Type B pancreatic cell (in vitro differentiated cells): ENCODE results near the gene ITGB1BP1. TPM values are rescaled to one million over a fixed set of nuclear protein-coding genes. Genes with fewer than 3 reads are reported as not detected.
A peak's percentile ranks its signal among the peaks of the same experiment; 100 is the strongest.

ENCODE experiments used
- DNase-seq: peaks from one replicate; pipeline ENCODE4 v3.0.0; 2021; ENCODE audit warnings: mixed read lengths; ENCODE audit not compliant: unreplicated experiment; ENCODE audit errors: extremely low spot score
- H3K27ac Mint-ChIP-seq: 2 replicates; pipeline ENCODE4 v1.8.0; 2021; ENCODE audit warnings: mild to moderate bottlenecking, mixed read lengths
- H3K27me3 Mint-ChIP-seq: 2 replicates; pipeline ENCODE4 v1.8.0; 2021; ENCODE audit warnings: mixed read lengths
- H3K36me3 Mint-ChIP-seq: 2 replicates; pipeline ENCODE4 v1.8.0; 2021; ENCODE audit warnings: mixed read lengths
- H3K4me1 Mint-ChIP-seq: one replicate; pipeline ENCODE4 v1.8.0; 2021; ENCODE audit warnings: mixed read lengths; ENCODE audit not compliant: unreplicated experiment
- H3K4me3 Mint-ChIP-seq: 2 replicates; pipeline ENCODE4 v1.8.0; 2021; ENCODE audit warnings: mild to moderate bottlenecking, mixed read lengths
- H3K9me3 Mint-ChIP-seq: 2 replicates; pipeline ENCODE4 v1.8.0; 2021; ENCODE audit warnings: mixed read lengths
- total RNA-seq: library from RNA; stranded (reverse); gene quantifications from 2 replicates; pipeline ENCODE4 v1.2.1, GENCODE V29; 2021; ENCODE audit warnings: low replicate concordance
- TF ChIP-seq, protein P1 (sequence below): fragments of 200-600 bp; sonication (generic); conservative IDR thresholded peaks from 2 replicates; pipeline ENCODE4 v1.5.0; 2021; ENCODE audit warnings: antibody characterized with exemption, mild to moderate bottlenecking

The ITGB1BP1 gene
- total RNA-seq, 1 donor from 2014 or later = 57.2 TPM

DNA sequence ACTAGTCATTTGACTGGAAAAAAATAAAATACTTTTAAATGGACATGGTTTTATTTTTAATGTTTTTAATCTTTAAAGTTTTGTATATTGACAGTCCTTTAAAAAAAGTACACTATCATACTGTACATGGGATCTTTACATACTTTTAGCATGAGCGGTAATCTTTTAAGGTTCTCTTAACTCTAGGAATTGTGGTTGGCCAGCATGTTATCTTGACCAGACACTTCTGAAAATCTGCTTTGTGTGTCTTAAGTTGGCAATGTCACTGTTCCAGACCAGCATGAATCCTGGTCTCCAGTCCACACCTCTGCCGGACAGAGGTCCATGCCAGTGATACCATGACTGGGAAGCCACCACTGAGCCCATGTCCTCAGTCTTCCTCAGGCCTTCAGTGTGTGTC lies 17.7 kb downstream of the ITGB1BP1 start:
- Mint-ChIP-seq H3K4me3 (no peak overlapping the region), H3K27me3 (no peaks in the 10 kb centered on the region), H3K36me3 (peaks cover 18% of the 10 kb centered on the region), H3K9me3 (no peaks in the 10 kb centered on the region), H3K4me1 (peaks cover 16% of the 10 kb centered on the region), H3K27ac (no peak overlapping the region)
- TF ChIP-seq, protein P1, sequence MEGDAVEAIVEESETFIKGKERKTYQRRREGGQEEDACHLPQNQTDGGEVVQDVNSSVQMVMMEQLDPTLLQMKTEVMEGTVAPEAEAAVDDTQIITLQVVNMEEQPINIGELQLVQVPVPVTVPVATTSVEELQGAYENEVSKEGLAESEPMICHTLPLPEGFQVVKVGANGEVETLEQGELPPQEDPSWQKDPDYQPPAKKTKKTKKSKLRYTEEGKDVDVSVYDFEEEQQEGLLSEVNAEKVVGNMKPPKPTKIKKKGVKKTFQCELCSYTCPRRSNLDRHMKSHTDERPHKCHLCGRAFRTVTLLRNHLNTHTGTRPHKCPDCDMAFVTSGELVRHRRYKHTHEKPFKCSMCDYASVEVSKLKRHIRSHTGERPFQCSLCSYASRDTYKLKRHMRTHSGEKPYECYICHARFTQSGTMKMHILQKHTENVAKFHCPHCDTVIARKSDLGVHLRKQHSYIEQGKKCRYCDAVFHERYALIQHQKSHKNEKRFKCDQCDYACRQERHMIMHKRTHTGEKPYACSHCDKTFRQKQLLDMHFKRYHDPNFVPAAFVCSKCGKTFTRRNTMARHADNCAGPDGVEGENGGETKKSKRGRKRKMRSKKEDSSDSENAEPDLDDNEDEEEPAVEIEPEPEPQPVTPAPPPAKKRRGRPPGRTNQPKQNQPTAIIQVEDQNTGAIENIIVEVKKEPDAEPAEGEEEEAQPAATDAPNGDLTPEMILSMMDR = no peak
- DNase-seq = no peak

DNA sequence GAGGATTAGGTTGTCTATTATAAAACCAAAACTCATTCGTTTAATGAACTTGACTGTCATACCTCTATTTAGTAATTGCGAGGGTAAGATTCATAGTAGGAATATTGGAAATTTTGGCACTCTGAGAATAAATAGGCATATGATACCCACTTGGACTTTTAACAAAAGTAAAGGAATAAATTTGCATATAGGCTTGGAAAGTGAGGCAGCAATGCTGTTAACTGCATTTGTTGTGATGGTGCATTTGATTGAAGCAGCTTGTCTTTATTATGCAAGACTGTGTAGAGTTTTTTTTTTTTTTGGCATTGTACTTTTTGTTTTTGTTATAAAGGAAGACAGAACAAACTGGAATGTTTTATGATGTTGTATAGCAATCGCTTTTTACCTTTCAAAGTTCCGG lies 18.9 kb downstream of the ITGB1BP1 start:
- TF ChIP-seq, protein P1 = no peak
- H3K4me1 Mint-ChIP-seq = peaks cover 20% of the 10 kb centered on the region
- H3K27ac Mint-ChIP-seq = no peak overlapping the region
- no peaks in the 10 kb centered on the region for H3K27me3 Mint-ChIP-seq
- no peak overlapping the region for H3K4me3 Mint-ChIP-seq
- peaks cover 20% of the 10 kb centered on the region for H3K36me3 Mint-ChIP-seq
- H3K9me3 Mint-ChIP-seq = no peaks in the 10 kb centered on the region
- DNase-seq = no peak

DNA sequence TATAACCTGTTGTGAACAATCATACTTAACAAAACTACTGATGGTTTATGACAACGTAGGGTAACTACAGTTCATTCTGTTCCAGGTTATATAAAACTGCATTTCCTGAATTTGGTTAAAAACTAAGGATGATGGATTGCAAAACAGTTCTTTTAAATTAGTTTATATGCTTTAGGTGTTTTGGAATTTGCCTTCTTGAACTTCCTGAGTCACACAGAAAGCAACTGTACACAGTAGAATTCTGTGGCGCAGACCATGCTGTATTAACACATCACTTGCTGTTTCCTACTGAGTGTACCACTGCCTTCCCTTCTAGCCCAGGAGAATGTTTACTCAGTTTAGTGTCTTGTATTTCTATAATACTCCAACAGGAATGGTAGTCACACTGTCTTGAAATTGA lies 19.4 kb downstream of the ITGB1BP1 start:
- Mint-ChIP-seq H3K27ac (no peak overlapping the region), H3K4me3 (no peak overlapping the region), H3K36me3 (peaks cover 20% of the 10 kb centered on the region), H3K9me3 (no peaks in the 10 kb centered on the region), H3K4me1 (peaks cover 20% of the 10 kb centered on the region), H3K27me3 (no peaks in the 10 kb centered on the region)
- no peak for DNase-seq
- TF ChIP-seq, protein P1 = no peak

DNA sequence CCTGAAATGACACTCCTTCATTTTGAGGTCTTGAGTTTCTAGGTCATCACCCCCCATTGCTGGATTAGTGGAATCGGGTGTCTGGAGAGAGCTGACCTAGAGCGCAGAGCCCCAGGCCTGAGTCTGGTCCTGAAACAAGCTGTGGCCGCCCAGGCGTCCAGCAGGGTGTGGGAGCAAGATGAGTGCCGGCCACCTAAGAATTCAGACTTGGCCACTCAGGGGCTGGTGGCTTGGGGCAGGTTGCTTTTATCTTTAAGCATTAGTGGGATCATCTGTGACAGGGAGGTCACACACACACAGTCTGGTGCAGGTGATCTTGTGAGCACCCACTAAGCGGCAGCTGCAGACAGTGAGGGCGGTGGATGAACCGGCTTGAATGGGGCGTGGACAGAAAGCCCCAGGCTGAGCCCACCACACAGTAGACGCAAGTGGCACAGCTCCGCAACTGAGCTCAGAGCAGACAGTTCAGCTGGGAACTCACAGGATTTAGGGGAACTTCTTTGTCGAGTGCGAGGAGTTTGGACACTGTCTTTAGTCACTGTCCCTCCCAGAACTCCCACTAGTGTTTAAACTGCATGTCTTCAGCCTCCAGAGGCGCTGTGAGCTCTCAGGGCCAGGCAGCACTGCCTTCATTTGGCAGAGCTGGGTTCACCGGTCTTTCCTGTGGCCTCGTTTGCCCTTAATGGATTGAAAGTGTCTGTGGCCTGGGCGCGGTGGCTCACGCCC lies 21.5 kb downstream of the ITGB1BP1 start:
- Mint-ChIP-seq H3K27ac (no peak overlapping the region), H3K36me3 (peaks cover 14% of the 10 kb centered on the region), H3K27me3 (no peaks in the 10 kb centered on the region), H3K4me3 (no peak overlapping the region), H3K4me1 (peaks cover 11% of the 10 kb centered on the region), H3K9me3 (no peaks in the 10 kb centered on the region)
- TF ChIP-seq, protein P1 = no peak
- DNase-seq = no peak

DNA sequence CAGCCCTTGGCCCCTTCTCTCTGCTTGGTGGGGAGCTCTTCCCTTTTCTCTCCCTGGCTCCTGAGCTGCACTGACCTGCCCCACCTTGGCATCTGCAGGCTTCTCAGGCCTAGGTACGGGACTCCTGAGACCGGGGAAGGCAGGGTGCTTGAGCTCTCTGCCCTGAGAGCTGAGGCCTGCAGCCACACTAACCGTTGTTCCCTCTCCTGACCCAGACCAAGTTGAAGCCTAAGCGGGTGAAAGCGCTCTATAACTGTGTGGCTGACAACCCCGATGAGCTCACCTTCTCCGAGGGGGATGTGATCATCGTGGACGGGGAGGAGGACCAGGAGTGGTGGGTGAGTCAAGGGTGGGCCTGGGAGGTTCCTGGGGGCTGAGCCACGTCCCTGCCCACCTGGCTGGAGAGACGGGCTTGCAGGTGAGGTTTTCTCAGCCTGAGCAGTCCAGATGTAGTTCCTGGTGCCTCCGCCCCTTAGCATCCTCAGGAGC lies 22.2 kb downstream of the ITGB1BP1 start:
- peaks cover 13% of the 10 kb centered on the region for H3K36me3 Mint-ChIP-seq
- H3K27ac Mint-ChIP-seq = peak overlapping the region; percentile 98
- no peaks in the 10 kb centered on the region for H3K27me3 Mint-ChIP-seq
- no peaks in the 10 kb centered on the region for H3K9me3 Mint-ChIP-seq
- H3K4me3 Mint-ChIP-seq = peak overlapping the region; percentile 47
- DNase-seq = no peak
- TF ChIP-seq, protein P1 = no peak
- H3K4me1 Mint-ChIP-seq = peaks cover 9% of the 10 kb centered on the region
